HG03095 (cell line): ENCODE measurements around the gene CD55.

ENCODE experiments used
- ATAC-seq: cut with Tn5 transposase; IDR thresholded peaks from one replicate; pipeline ENCODE4 v1.9.1; 2021; ENCODE audit warnings: moderate library complexity; ENCODE audit not compliant: unreplicated experiment

CD55 gene

DNA sequence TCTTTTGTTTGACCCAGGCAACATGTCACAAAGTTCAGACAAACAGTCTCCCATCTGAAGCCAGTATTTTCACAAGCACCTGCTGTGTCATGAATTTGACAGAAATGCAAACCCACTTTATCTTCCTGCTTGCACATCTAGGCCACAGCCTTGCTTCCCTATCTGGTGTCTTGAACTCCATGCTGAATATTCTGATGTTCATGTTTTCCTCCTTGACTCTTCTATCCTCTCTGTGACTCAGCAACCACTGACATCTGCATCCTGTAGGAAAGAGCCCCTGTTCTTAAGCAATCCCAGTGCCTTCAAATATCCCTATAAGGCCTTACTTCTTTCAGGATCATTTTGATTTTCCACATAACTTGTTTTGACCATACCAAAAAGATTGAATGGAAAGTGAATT is 6.5 kb downstream of the CD55 start:
- ATAC-seq: no peak

DNA sequence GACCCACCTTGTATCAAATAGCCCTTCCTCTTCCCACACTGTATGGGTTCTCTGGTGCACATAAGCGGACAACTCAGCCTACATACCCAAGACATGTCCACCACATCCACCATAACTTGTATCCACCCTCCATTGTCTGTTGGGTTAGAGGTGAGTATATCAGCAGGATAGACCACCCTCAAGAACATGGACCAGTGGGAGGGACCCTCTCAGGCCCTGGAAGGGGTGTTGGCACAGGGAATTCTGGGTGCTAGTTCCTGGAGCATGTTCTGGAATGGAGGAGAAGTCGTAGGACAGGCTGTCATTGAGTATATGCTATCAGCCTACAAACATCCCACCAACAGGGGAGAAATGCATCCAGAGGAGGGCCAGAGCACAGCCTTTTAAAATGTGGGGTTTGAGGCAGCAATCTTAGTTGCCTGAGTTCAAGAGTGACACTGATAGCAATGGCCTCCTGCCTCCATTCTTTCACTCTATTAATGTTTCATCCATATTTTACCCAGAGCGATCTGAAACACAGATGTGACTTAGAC is 7.5 kb downstream of the CD55 start:
- ATAC-seq: no peak

- ATAC-seq: no peak
Measured at GRCh38 chr1:207329469-207329868, 8.0 kb downstream of the CD55 start.

- no peak for ATAC-seq
Measured at GRCh38 chr1:207330011-207330710, 8.7 kb downstream of the CD55 start.

GRCh38 chr1:207331354-207332313 is 10.2 kb downstream of the CD55 start:
- ATAC-seq: no peak

GRCh38 chr1:207333009-207333600 is 11.6 kb downstream of the CD55 start:
- ATAC-seq: no peak

- no peak for ATAC-seq
Measured at GRCh38 chr1:207333620-207334019, 12.1 kb downstream of the CD55 start.

DNA sequence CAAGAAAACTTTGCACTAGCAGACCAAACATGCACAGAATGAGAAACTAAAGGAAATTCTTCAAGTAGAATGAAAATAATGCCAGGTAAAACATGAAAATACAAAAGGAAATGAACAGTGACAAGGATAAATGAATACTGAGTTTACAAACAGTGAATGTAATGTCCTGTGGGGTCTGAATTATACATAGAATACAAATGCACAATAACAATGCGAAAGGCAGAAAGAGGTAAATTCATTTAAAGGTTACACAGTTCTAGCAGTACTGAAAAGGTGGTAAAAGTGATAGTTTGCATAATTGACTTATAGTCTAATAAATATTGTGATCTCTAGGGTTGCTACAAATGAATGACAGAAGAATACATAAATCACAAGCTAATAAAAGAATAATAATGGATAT is 12.9 kb downstream of the CD55 start:
- no peak for ATAC-seq

- ATAC-seq: no peak
Measured at GRCh38 chr1:207335138-207335537, 13.7 kb downstream of the CD55 start.

- ATAC-seq: peak; percentile 56
Measured at GRCh38 chr1:207335695-207336363, 14.4 kb downstream of the CD55 start.

GRCh38 chr1:207336559-207337467 is 15.3 kb downstream of the CD55 start:
- ATAC-seq: peak; percentile 73

GRCh38 chr1:207342332-207342731 is 20.9 kb downstream of the CD55 start:
- ATAC-seq: no peak

- ATAC-seq: no peak
Measured at GRCh38 chr1:207343675-207344074, 22.2 kb downstream of the CD55 start.

DNA sequence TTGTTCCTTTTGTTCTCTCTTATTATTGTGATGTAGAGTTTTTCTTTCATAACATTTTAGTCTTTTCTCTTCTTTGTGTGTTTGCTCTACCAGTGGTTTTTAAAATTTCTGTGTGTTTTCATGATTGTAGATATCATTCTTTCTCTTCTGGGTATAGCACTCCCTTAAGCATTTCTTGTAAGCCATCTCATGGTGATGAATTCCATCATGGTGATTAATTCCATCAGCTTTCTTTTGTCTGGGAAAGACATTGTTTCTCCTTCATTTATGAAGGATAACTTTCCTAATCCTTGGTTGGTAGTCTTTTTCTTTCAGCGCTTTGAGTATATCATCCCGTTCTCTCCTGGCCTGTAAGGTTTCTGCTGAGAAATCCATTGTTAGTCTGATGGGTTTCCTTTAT is 22.7 kb downstream of the CD55 start:
- ATAC-seq: no peak

DNA sequence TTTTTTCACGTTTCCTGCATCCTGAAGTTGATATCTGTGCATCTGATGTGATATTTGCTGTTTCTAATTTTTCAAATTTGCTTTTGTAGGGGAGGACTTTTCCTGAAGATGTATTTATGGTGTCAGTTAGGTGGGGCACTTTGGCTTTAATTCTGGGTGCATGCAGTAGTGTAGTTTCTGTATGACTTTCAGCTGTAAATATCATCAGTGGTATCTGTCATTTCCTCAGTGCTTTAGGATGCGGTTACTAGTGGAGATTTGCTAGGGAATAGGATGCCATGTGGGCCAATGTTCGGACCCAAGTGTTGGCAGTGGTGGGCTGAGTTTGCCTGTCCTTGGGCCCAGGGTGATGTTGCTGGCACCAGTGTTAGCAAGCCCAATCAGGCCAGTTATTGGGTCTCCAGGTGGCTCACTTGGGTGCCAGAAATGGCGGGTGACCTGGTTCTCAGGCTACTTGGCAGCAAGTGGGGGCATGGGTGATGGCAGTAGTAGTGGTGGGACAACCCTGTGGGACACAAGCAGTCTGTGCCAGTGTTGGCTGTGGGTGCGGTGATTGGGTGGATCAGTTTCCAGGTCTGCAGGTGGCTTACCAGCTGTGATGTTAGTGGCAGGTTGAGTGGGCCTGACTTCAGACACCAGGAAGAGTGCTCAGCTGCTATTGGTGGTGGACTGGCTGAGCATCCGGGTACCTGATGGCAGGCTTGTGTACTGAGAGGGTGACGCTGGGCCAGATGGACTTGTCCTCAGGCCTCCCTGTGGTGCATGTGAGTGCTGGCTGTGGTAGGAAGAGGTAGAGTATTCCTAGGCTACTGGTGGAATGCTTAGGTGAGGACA is 24.4 kb downstream of the CD55 start:
- no peak for ATAC-seq

GRCh38 chr1:207346513-207346912 is 25.0 kb downstream of the CD55 start:
- no peak for ATAC-seq

- no peak for ATAC-seq
Measured at GRCh38 chr1:207349979-207350378, 28.5 kb downstream of the CD55 start.

DNA sequence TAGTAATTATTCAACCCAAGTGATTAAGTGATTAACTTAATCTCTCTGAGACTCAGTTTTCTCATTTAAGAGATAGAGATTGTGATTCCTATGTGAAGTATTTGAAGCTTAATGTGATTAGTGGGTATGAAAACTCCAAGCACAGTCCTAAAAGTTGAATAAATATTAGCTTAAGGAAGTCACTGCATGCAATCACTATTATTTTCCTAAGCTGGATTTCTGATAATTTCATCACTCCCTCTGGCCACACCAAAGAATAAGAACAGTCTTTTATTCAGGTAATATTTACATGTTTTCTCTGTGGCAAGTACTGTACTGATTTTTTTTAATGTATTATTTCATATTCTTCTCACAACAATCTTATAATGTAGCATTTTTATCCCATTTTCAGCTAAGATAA is 31.1 kb downstream of the CD55 start:
- no peak for ATAC-seq

DNA sequence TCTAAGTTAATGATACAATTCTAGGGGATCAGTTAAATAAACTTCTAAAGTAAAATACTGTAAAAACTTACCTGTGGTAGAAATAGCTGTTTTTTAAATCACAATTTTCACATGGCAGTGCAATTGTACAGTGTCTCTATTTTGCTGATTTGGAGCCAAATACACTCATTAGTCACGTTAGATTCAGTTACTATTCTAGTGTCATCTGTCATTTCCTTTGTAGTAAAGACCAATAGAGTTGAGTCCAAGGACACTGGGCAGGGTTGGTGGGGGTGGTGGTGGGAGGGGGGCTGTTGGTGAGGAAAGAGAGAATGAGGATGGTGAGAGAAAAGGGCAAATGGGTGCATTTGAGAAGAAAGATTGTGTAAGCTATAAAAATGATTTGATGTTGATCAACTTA is 33.6 kb downstream of the CD55 start:
- no peak for ATAC-seq
